ENCODE data around the gene S100PBP. TPM values are rescaled to one million over a fixed set of nuclear protein-coding genes. Genes with fewer than 3 reads are reported as not detected.

S100PBP gene
- total and polyA plus RNA-seq, 2 donors = 24.6 to 29.1 TPM

DNA sequence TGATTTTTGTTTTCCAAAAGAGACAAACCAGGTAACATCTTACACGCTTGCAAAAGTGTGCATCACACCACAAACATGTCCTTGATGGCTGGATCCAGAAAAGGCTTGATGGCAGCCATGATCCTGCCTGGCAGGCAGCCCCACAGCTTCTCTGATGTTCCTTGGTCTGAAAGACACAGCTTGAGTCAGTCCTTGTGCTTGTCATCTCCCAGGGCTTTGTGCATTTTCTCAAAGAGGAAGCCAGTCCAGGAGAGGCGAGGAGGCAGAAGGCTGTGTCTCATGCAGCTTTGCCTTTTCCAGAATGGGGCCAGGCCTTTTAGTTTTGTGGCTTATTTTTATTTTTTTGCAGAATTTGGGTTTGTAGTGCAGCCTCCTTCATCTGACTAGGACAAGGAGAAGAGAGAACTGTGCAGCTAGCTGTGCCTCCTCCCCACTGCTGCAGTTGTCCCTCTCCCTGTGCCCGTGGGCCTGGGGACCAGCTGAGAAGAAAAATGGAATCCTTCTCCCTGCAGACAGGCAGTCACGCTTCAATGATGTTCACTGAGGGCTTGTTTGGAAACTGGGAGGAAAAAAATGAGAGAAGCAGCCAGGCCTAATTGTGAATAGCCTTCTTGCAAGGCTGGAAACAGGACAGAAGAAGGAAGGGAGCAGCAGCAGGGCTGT is 45.9 kb downstream of the S100PBP start:
- Histone ChIP-seq H3K36me3 (ENCODE audit: control insufficient read depth in 2 of 2, insufficient read depth in 2 of 2, low read length in 1 of 2) (peaks cover 28 to 30% of the 10 kb centered on the region in 2 donors), H3K27ac (ENCODE audit: low read depth in 1 of 2, low read length in 1 of 2) (no peak overlapping the region), H3K4me3 (ENCODE audit: low read length in 2 of 2) (no peak overlapping the region), H3K27me3 (ENCODE audit: control insufficient read depth in 2 of 2, insufficient read depth in 1 of 2, low read length in 1 of 2) (no peaks in the 10 kb centered on the region), H3K4me1 (ENCODE audit: control insufficient read depth in 2 of 2, insufficient read depth in 2 of 2, low read length in 2 of 2) (no peaks in the 10 kb centered on the region), H3K9me3 (ENCODE audit: control insufficient read depth in 2 of 2, insufficient read depth in 1 of 2, low read length in 1 of 2) (no peaks in the 10 kb centered on the region)
- 95% methylated on average over 4 of the region's 4 CpGs for WGBS
- no peak for DNase-seq (ENCODE audit: low read depth in 6 of 9, low spot score in 9 of 9)

DNA sequence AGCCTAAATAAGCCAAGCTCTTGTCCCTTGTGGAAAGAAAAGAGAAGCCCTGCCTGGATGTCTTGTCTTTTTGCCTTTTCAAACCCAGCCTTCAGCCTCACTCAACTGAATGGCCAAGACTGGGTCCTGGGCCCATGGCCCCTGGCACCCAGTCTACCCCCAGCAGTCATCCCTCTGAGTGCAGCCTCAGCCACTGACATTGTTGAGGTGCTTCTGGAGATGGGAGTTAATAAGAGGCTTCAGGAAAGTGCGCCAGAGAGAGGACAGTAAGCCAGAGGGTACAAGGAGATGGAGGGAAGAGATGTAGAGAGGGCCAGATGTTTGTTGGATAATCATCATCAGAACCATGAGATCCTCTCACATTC is 46.4 kb downstream of the S100PBP start:
- Histone ChIP-seq H3K27me3 (ENCODE audit: control insufficient read depth in 2 of 2, insufficient read depth in 1 of 2, low read length in 1 of 2) (peaks cover 2 to 3% of the 10 kb centered on the region in 2 donors), H3K36me3 (ENCODE audit: control insufficient read depth in 2 of 2, insufficient read depth in 2 of 2, low read length in 1 of 2) (peaks cover 24 to 31% of the 10 kb centered on the region in 2 donors), H3K4me1 (ENCODE audit: control insufficient read depth in 2 of 2, insufficient read depth in 2 of 2, low read length in 2 of 2) (no peaks in the 10 kb centered on the region), H3K27ac (ENCODE audit: low read depth in 1 of 2, low read length in 1 of 2) (no peak overlapping the region), H3K9me3 (ENCODE audit: control insufficient read depth in 2 of 2, insufficient read depth in 1 of 2, low read length in 1 of 2) (no peaks in the 10 kb centered on the region), H3K4me3 (ENCODE audit: low read length in 2 of 2) (no peak overlapping the region)
- WGBS = 100% methylated on average over 1 of the region's 1 CpG
- no peak for DNase-seq (ENCODE audit: low read depth in 6 of 9, low spot score in 9 of 9)

DNA sequence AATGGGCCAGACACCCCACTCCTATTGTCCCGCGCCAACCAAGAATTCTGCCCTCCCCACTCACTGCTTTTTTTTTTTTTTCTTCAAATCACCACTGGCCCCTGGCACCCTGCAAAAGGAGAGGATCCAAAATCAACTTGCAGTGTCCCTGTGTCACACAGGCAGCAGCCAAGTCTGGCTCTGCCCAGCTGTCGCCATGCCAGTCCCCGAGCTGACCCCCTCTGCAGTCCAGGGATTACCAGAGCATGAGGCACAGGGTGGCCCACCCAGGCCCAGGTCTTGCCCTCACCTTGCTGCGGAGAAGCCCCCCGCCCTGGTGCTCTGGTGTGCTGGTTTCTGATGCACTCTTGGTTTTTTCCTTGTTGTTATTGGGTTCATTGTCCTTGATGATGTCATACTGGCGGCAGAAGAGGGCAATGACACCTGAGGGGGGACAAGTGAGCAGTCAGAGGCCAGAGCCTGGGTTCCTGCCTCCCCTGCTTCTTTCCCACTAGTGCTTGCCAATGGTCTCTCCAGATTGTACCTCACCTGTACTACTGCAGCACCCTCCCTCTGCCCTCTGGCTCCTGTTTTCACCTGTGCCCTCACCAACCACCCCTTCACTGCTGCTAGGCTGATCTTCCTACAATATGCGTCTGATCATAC is 47.0 kb downstream of the S100PBP start:
- Histone ChIP-seq H3K27ac (ENCODE audit: low read depth in 1 of 2, low read length in 1 of 2) (no peak overlapping the region), H3K4me1 (ENCODE audit: control insufficient read depth in 2 of 2, insufficient read depth in 2 of 2, low read length in 2 of 2) (no peaks in the 10 kb centered on the region), H3K4me3 (ENCODE audit: low read length in 2 of 2) (no peak overlapping the region), H3K36me3 (ENCODE audit: control insufficient read depth in 2 of 2, insufficient read depth in 2 of 2, low read length in 1 of 2) (peaks cover 20 to 31% of the 10 kb centered on the region in 2 donors), H3K9me3 (ENCODE audit: control insufficient read depth in 2 of 2, insufficient read depth in 1 of 2, low read length in 1 of 2) (no peaks in the 10 kb centered on the region), H3K27me3 (ENCODE audit: control insufficient read depth in 2 of 2, insufficient read depth in 1 of 2, low read length in 1 of 2) (peaks cover 8 to 9% of the 10 kb centered on the region in 2 donors)
- WGBS = 98% methylated on average over 8 of the region's 8 CpGs
- DNase-seq (ENCODE audit: low read depth in 6 of 9, low spot score in 9 of 9) = no peak

DNA sequence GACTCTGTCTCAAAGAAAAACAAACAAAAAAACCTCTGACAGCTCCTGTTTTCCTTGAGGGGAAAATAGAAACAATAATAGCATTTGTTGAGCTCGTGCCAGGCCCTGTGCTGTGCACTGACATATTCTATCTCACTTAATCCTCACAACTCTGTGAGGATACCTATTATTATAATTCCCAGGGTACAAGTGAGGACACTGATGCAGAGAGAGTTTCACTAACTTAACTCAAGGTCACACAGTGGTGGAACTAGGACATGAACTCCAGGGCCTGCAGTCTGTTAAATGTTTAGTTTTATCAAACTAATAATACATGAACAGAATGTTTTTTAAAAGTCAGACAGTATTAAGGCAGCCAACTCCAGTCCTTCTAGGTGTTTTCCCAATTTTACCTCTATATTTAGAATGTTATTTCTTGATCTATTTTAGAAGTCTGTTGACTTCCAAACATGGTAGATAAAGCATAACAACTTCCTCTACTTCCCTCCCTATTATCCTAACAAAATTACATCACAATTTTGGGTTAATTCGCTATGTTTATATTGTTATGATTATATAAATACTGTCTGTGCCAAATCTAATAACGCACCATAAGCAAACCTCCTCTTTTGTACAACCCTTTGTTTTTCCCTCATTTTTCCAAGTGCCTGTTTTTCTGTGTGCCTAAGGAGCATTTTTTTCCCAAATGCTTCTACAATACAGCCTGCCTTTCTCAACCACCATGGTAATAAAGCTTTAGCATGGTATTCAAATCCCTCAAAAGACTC is 48.4 kb downstream of the S100PBP start:
- DNase-seq (ENCODE audit: low read depth in 6 of 9, low spot score in 9 of 9) = no peak
- peaks cover 19 to 20% of the 10 kb centered on the region in 2 donors for H3K27me3 ChIP-seq (ENCODE audit: control insufficient read depth in 2 of 2, insufficient read depth in 1 of 2, low read length in 1 of 2)
- WGBS = 98% methylated on average over 3 of the region's 3 CpGs
- peaks cover 14 to 26% of the 10 kb centered on the region in 2 donors for H3K36me3 ChIP-seq (ENCODE audit: control insufficient read depth in 2 of 2, insufficient read depth in 2 of 2, low read length in 1 of 2)
- no peak overlapping the region for H3K4me3 ChIP-seq (ENCODE audit: low read length in 2 of 2)
- H3K27ac ChIP-seq (ENCODE audit: low read depth in 1 of 2, low read length in 1 of 2) = no peak overlapping the region
- no peaks in the 10 kb centered on the region for H3K4me1 ChIP-seq (ENCODE audit: control insufficient read depth in 2 of 2, insufficient read depth in 2 of 2, low read length in 2 of 2)
- H3K9me3 ChIP-seq (ENCODE audit: control insufficient read depth in 2 of 2, insufficient read depth in 1 of 2, low read length in 1 of 2) = no peaks in the 10 kb centered on the region

DNA sequence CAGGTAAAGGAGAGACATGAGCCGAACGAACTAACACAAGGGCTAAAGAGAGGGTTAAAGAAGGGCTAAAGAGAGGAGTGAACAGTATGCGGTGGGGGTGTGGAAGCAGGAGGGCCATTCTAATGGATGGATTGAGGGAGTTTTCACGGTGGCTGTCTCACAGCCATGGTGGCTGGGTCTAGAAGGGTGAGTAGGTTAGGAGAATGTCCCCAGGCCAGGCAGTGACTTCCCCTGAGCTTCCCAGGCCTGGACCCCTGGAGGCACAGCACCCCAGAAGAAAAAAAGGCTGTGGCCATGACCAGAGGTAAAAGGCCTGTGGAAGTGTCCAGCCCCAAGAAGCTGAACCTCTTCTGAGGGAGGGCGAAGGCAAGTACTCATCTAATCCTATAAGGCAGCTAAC is 49.7 kb downstream of the S100PBP start:
- peaks cover 11 to 18% of the 10 kb centered on the region in 2 donors for H3K36me3 ChIP-seq (ENCODE audit: control insufficient read depth in 2 of 2, insufficient read depth in 2 of 2, low read length in 1 of 2)
- H3K27ac ChIP-seq (ENCODE audit: low read depth in 1 of 2, low read length in 1 of 2) = no peak overlapping the region
- peaks cover 0 to 8% of the 10 kb centered on the region in 2 donors for H3K4me1 ChIP-seq (ENCODE audit: control insufficient read depth in 2 of 2, insufficient read depth in 2 of 2, low read length in 2 of 2)
- H3K27me3 ChIP-seq (ENCODE audit: control insufficient read depth in 2 of 2, insufficient read depth in 1 of 2, low read length in 1 of 2) = peaks cover 32% of the 10 kb centered on the region in 2 donors
- WGBS = 97% methylated on average over 5 of the region's 5 CpGs
- no peak for DNase-seq (ENCODE audit: low read depth in 6 of 9, low spot score in 9 of 9)
- no peaks in the 10 kb centered on the region for H3K9me3 ChIP-seq (ENCODE audit: control insufficient read depth in 2 of 2, insufficient read depth in 1 of 2, low read length in 1 of 2)
- H3K4me3 ChIP-seq (ENCODE audit: low read length in 2 of 2) = no peak overlapping the region

DNA sequence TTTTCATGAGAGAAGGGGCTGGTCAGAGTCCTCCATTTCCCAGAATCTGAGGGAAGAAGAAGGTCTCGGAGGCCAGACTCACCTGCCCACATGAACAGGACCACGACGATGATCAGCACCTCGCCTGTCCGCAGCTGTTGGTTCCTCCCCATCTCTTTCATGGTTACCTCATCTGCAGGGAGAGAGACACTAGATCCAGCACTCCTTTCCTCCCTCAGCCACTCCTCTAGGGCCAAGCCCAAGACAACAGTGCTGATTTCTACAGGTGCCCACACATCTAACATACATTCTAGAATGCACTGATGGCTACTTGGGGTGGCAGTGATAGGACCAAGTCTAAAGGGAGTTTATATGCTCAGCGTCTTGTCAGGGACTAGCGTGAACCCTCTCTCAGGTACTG is 50.2 kb downstream of the S100PBP start:
- H3K27ac ChIP-seq (ENCODE audit: low read depth in 1 of 2, low read length in 1 of 2) = no peak overlapping the region
- WGBS = 96% methylated on average over 7 of the region's 7 CpGs
- peaks cover 0 to 13% of the 10 kb centered on the region in 2 donors for H3K4me1 ChIP-seq (ENCODE audit: control insufficient read depth in 2 of 2, insufficient read depth in 2 of 2, low read length in 2 of 2)
- no peak overlapping the region for H3K4me3 ChIP-seq (ENCODE audit: low read length in 2 of 2)
- DNase-seq (ENCODE audit: low read depth in 6 of 9, low spot score in 9 of 9) = no peak
- no peaks in the 10 kb centered on the region for H3K9me3 ChIP-seq (ENCODE audit: control insufficient read depth in 2 of 2, insufficient read depth in 1 of 2, low read length in 1 of 2)
- H3K36me3 ChIP-seq (ENCODE audit: control insufficient read depth in 2 of 2, insufficient read depth in 2 of 2, low read length in 1 of 2) = peaks cover 7 to 13% of the 10 kb centered on the region in 2 donors
- peaks cover 36 to 37% of the 10 kb centered on the region in 2 donors for H3K27me3 ChIP-seq (ENCODE audit: control insufficient read depth in 2 of 2, insufficient read depth in 1 of 2, low read length in 1 of 2)

DNA sequence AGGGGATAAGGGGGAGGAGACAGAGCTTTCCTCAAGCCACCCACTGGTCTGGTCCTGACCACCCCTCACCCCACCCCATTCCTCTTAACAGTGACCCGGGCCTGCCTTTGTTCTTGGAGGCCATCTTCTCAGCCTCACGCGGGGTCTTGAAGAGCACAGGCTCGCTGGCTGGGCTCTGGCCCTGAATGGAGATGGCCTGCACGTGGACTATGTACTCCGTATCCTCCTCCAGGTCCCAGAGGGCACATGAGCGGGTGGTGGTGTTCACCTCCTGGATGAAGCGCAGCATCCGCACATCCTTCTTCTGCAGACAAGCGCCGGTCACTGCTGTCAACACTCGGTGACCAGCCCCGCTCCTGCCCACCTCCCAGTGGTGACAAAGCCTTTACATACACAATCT is 50.6 kb downstream of the S100PBP start:
- 96% methylated on average over 13 of the region's 13 CpGs for WGBS
- Histone ChIP-seq H3K27ac (ENCODE audit: low read depth in 1 of 2, low read length in 1 of 2) (no peak overlapping the region), H3K9me3 (ENCODE audit: control insufficient read depth in 2 of 2, insufficient read depth in 1 of 2, low read length in 1 of 2) (no peaks in the 10 kb centered on the region), H3K27me3 (ENCODE audit: control insufficient read depth in 2 of 2, insufficient read depth in 1 of 2, low read length in 1 of 2) (peaks cover 36 to 41% of the 10 kb centered on the region in 2 donors), H3K4me3 (ENCODE audit: low read length in 2 of 2) (no peak overlapping the region), H3K36me3 (ENCODE audit: control insufficient read depth in 2 of 2, insufficient read depth in 2 of 2, low read length in 1 of 2) (peaks cover 7 to 11% of the 10 kb centered on the region in 2 donors), H3K4me1 (ENCODE audit: control insufficient read depth in 2 of 2, insufficient read depth in 2 of 2, low read length in 2 of 2) (peaks cover 0 to 16% of the 10 kb centered on the region in 2 donors)
- no peak for DNase-seq (ENCODE audit: low read depth in 6 of 9, low spot score in 9 of 9)

DNA sequence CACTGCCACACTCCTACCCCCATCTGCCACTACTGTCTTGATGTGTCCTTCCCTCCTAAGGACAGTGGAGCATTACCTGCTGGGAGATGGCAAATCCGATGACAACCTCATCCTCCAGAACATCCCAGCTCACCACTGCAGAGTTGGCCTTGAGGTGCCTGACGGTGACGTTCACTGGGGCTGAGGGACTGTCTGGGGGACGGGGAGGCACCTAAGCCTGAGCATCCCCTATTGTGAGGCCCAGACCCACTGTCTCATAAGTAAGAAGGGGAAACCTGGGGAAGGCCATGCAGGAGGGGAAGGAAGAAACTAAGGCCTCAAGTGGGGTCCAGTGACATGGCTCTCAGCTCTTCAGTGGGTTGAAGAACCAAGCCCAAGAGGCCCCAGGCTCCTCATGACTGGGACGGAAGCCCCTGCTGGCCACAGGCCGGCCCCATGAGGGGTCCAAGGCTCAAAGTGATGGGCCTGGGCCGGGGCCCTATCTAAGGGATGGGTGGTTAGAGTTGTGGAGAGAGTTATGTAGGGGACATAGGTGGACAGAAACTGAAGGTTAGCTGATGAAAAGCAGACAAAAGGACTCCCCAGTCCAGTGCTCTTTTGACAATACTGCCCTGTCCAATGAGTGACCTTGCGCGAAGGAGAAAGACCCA is 51.5 kb downstream of the S100PBP start:
- Histone ChIP-seq H3K27me3 (ENCODE audit: control insufficient read depth in 2 of 2, insufficient read depth in 1 of 2, low read length in 1 of 2) (peaks cover 36 to 45% of the 10 kb centered on the region in 2 donors), H3K4me3 (ENCODE audit: low read length in 2 of 2) (no peak overlapping the region), H3K36me3 (ENCODE audit: control insufficient read depth in 2 of 2, insufficient read depth in 2 of 2, low read length in 1 of 2) (peaks cover 2 to 11% of the 10 kb centered on the region in 2 donors), H3K4me1 (ENCODE audit: control insufficient read depth in 2 of 2, insufficient read depth in 2 of 2, low read length in 2 of 2) (peaks cover 0 to 16% of the 10 kb centered on the region in 2 donors), H3K27ac (ENCODE audit: low read depth in 1 of 2, low read length in 1 of 2) (no peak overlapping the region), H3K9me3 (ENCODE audit: control insufficient read depth in 2 of 2, insufficient read depth in 1 of 2, low read length in 1 of 2) (no peaks in the 10 kb centered on the region)
- 97% methylated on average over 9 of the region's 9 CpGs for WGBS
- DNase-seq (ENCODE audit: low read depth in 6 of 9, low spot score in 9 of 9) = no peak

All from thymus (tissue), 11 donors.